IPS DF 6.9 (cell line): ENCODE data around the gene RSRP1.

Source experiments
- DNase-seq: peaks from one replicate; pipeline ENCODE4 v3.0.0-alpha.2; 2013; ENCODE audit warnings: low read depth, low spot score
- H3K27ac ChIP-seq: one replicate; pipeline ENCODE4 v1.5.1; 2013; ENCODE audit warnings: low read length, control low read depth
- H3K27me3 ChIP-seq: 2 replicates; pipeline ENCODE4 v1.6.1; 2013; ENCODE audit warnings: mild to moderate bottlenecking, low read length; ENCODE audit not compliant: control insufficient read depth, insufficient read depth
- H3K36me3 ChIP-seq: 2 replicates; pipeline ENCODE4 v1.6.1; 2013; ENCODE audit warnings: low read length; ENCODE audit not compliant: control insufficient read depth, insufficient read depth
- H3K4me1 ChIP-seq: 2 replicates; pipeline ENCODE4 v1.6.1; 2013; ENCODE audit warnings: low read length; ENCODE audit not compliant: control insufficient read depth, insufficient read depth
- H3K4me3 ChIP-seq: 2 replicates; pipeline ENCODE4 v1.5.1; 2013; ENCODE audit warnings: mild to moderate bottlenecking, low read length
- H3K9me3 ChIP-seq: 2 replicates; pipeline ENCODE4 v1.6.1; 2013; ENCODE audit warnings: low read length, inconsistent platforms; ENCODE audit not compliant: control insufficient read depth, insufficient read depth
- WGBS: extraction: QIAGEN DNeasy Blood & Tissue Kit; methylation state at CpG from one replicate; pipeline ENCODE4 v1.1.7; 2013; ENCODE audit warnings: mixed read lengths, missing lambda C conversion rate; ENCODE audit not compliant: insufficient read length, insufficient coverage; 5-methylcytosine and 5-hydroxymethylcytosine counted together

The RSRP1 gene

GRCh38 chr1:25217015-25217414 lies 30.2 kb downstream of the RSRP1 start:
- Histone ChIP-seq H3K9me3 (no peaks in the 10 kb centered on the region), H3K27me3 (no peaks in the 10 kb centered on the region), H3K4me3 (no peak overlapping the region), H3K36me3 (no peaks in the 10 kb centered on the region), H3K4me1 (no peaks in the 10 kb centered on the region), H3K27ac (no peak overlapping the region)
- WGBS: no CpG with 5 or more reads among the region's 3 CpGs
- no peak for DNase-seq

GRCh38 chr1:25216123-25216522 lies 31.1 kb downstream of the RSRP1 start:
- Histone ChIP-seq H3K4me1 (no peaks in the 10 kb centered on the region), H3K4me3 (no peak overlapping the region), H3K36me3 (no peaks in the 10 kb centered on the region), H3K27me3 (no peaks in the 10 kb centered on the region), H3K27ac (no peak overlapping the region), H3K9me3 (no peaks in the 10 kb centered on the region)
- WGBS: no CpG with 5 or more reads among the region's 4 CpGs
- no peak for DNase-seq

- Histone ChIP-seq H3K27me3 (no peaks in the 10 kb centered on the region), H3K4me1 (no peaks in the 10 kb centered on the region), H3K4me3 (no peak overlapping the region), H3K9me3 (no peaks in the 10 kb centered on the region), H3K36me3 (no peaks in the 10 kb centered on the region), H3K27ac (no peak overlapping the region)
- DNase-seq: no peak
- no CpG with 5 or more reads among the region's 5 CpGs for WGBS
These were observed 34.5 kb downstream of the RSRP1 start for GRCh38 chr1:25212725-25213124.

GRCh38 chr1:25210728-25211127 lies 36.5 kb downstream of the RSRP1 start:
- no peak overlapping the region for H3K27ac ChIP-seq
- no peak overlapping the region for H3K4me3 ChIP-seq
- H3K9me3 ChIP-seq: no peaks in the 10 kb centered on the region
- no peak for DNase-seq
- H3K36me3 ChIP-seq: no peaks in the 10 kb centered on the region
- H3K4me1 ChIP-seq: no peaks in the 10 kb centered on the region; the same call in 1 of the 2 replicates
- no CpG with 5 or more reads among the region's 3 CpGs for WGBS
- H3K27me3 ChIP-seq: no peaks in the 10 kb centered on the region

GRCh38 chr1:25209516-25209915 lies 37.7 kb downstream of the RSRP1 start:
- Histone ChIP-seq H3K4me3 (no peak overlapping the region), H3K9me3 (no peaks in the 10 kb centered on the region), H3K27me3 (no peaks in the 10 kb centered on the region), H3K36me3 (no peaks in the 10 kb centered on the region), H3K27ac (no peak overlapping the region), H3K4me1 (no peaks in the 10 kb centered on the region; the same call in 1 of the 2 replicates)
- WGBS: no CpG with 5 or more reads among the region's 4 CpGs
- no peak for DNase-seq

GRCh38 chr1:25208561-25209222 lies 38.6 kb downstream of the RSRP1 start:
- H3K9me3 ChIP-seq: no peaks in the 10 kb centered on the region
- no peak overlapping the region for H3K4me3 ChIP-seq
- H3K27ac ChIP-seq: no peak overlapping the region
- H3K4me1 ChIP-seq: no peaks in the 10 kb centered on the region; the same call in 1 of the 2 replicates
- no peaks in the 10 kb centered on the region for H3K27me3 ChIP-seq
- no peak for DNase-seq
- H3K36me3 ChIP-seq: no peaks in the 10 kb centered on the region
- WGBS: no CpG with 5 or more reads among the region's 2 CpGs

GRCh38 chr1:25208092-25208491 lies 39.2 kb downstream of the RSRP1 start:
- no CpG with 5 or more reads among the region's 1 CpG for WGBS

GRCh38 chr1:25206201-25206600 lies 41.1 kb downstream of the RSRP1 start:
- no peak for DNase-seq
- Histone ChIP-seq H3K27ac (no peak overlapping the region), H3K4me3 (no peak overlapping the region), H3K9me3 (no peaks in the 10 kb centered on the region), H3K36me3 (no peaks in the 10 kb centered on the region), H3K27me3 (no peaks in the 10 kb centered on the region), H3K4me1 (no peaks in the 10 kb centered on the region; the same call in 1 of the 2 replicates)
- WGBS: no CpG with 5 or more reads among the region's 5 CpGs

More at GRCh38 chr1:25208092-25208491, 39.2 kb downstream of the RSRP1 start:
- H3K36me3 ChIP-seq: no peaks in the 10 kb centered on the region
- no peak for DNase-seq
- no peak overlapping the region for H3K27ac ChIP-seq
- H3K9me3 ChIP-seq: no peaks in the 10 kb centered on the region
- H3K4me3 ChIP-seq: no peak overlapping the region
- H3K27me3 ChIP-seq: no peaks in the 10 kb centered on the region
- H3K4me1 ChIP-seq: no peaks in the 10 kb centered on the region; the same call in 1 of the 2 replicates

- no peak for DNase-seq
- no CpG with 5 or more reads among the region's 5 CpGs for WGBS
- no peaks in the 10 kb centered on the region for H3K27me3 ChIP-seq
- H3K9me3 ChIP-seq: no peaks in the 10 kb centered on the region
- no peaks in the 10 kb centered on the region for H3K36me3 ChIP-seq
- no peaks in the 10 kb centered on the region; the same call in 1 of the 2 replicates for H3K4me1 ChIP-seq
- no peak overlapping the region for H3K27ac ChIP-seq
- H3K4me3 ChIP-seq: no peak overlapping the region
These were observed 41.5 kb downstream of the RSRP1 start for GRCh38 chr1:25205786-25206185.

GRCh38 chr1:25204797-25205480 lies 42.3 kb downstream of the RSRP1 start:
- no peak overlapping the region for H3K4me3 ChIP-seq
- H3K9me3 ChIP-seq: no peaks in the 10 kb centered on the region
- no peaks in the 10 kb centered on the region for H3K27me3 ChIP-seq
- no peaks in the 10 kb centered on the region for H3K36me3 ChIP-seq
- DNase-seq: peak; percentile 22
- WGBS: no CpG with 5 or more reads among the region's 9 CpGs
- H3K27ac ChIP-seq: no peak overlapping the region
- H3K4me1 ChIP-seq: no peaks in the 10 kb centered on the region; the same call in 1 of the 2 replicates
